WTC11 (cell line): ENCODE measurements around the gene FGF1. TPM values are rescaled to one million over a fixed set of nuclear protein-coding genes. Genes with fewer than 3 reads are reported as not detected.

Experiments used
- ATAC-seq: fragments of 200-7000 bp; cut with Tn5 transposase; 2 replicates; pipeline ENCODE4 v1.10.0; 2021; ENCODE audit warnings: mild to moderate bottlenecking, moderate library complexity
- CTCF ChIA-PET: fragments of 300-600 bp; sonication (Branson Sonifier 250); formaldehyde crosslinking; loops from one replicate; lab custom pipeline; 2021; ENCODE audit warnings: antibody characterized with exemption; lab: Charles Lee
- POLR2A ChIA-PET: fragments of 350-600 bp; sonication (Branson Sonifier 250); formaldehyde crosslinking; loops from one replicate; lab custom pipeline; 2021; ENCODE audit warnings: antibody characterized with exemption; lab: Charles Lee
- DNase-seq: peaks from one replicate; pipeline ENCODE4 v3.0.0; 2021; ENCODE audit warnings: low spot score
- H3K27ac Mint-ChIP-seq: 2 replicates; pipeline ENCODE4 v1.8.0; 2021; ENCODE audit warnings: mixed read lengths
- H3K27me3 Mint-ChIP-seq: 2 replicates; pipeline ENCODE4 v1.8.0; 2021; ENCODE audit warnings: low read depth, mild to moderate bottlenecking, moderate library complexity, mixed read lengths
- H3K36me3 Mint-ChIP-seq: 2 replicates; pipeline ENCODE4 v1.8.0; 2021; ENCODE audit warnings: mixed read lengths
- H3K4me1 Mint-ChIP-seq: 2 replicates; pipeline ENCODE4 v1.8.0; 2022; ENCODE audit warnings: mixed read lengths
- H3K4me3 Mint-ChIP-seq: 2 replicates; pipeline ENCODE4 v1.8.0; 2021; ENCODE audit warnings: mild to moderate bottlenecking, moderate library complexity, mixed read lengths
- H3K9me3 Mint-ChIP-seq: 2 replicates; pipeline ENCODE4 v1.8.0; 2021; ENCODE audit warnings: mixed read lengths
- AFF4 ChIP-seq: sonication (generic); formaldehyde crosslinking; IDR thresholded peaks from 2 replicates; pipeline ENCODE4 v1.8.1; 2023; ENCODE audit warnings: mild to moderate bottlenecking, missing genetic modification reagents, borderline replicate concordance
- ELF4 ChIP-seq: sonication (generic); formaldehyde crosslinking; IDR thresholded peaks from 2 replicates; pipeline ENCODE4 v1.8.1; 2022; ENCODE audit warnings: low read depth, mild to moderate bottlenecking, moderate library complexity, missing genetic modification reagents
- HMGA2 ChIP-seq: fragments of 250-450 bp; sonication (Bioruptor Pico); IDR thresholded peaks from 2 replicates; pipeline ENCODE4 v1.4.0; 2021; ENCODE audit warnings: mild to moderate bottlenecking, moderate library complexity
- NFATC4 ChIP-seq: fragments of 250-450 bp; sonication (Bioruptor Pico); IDR thresholded peaks from 2 replicates; pipeline ENCODE4 v1.9.0; 2021; ENCODE audit warnings: mild to moderate bottlenecking
- OVOL2 ChIP-seq: fragments of 250-450 bp; sonication (Bioruptor Pico); IDR thresholded peaks from 2 replicates; pipeline ENCODE4 v1.9.0; 2021; ENCODE audit warnings: mild to moderate bottlenecking, borderline replicate concordance
- SMAD3 ChIP-seq: sonication (generic); formaldehyde crosslinking; IDR thresholded peaks from 2 replicates; pipeline ENCODE4 v1.8.0; 2022; ENCODE audit warnings: missing genetic modification reagents, mild to moderate bottlenecking, borderline replicate concordance
- STAT6 ChIP-seq: sonication (generic); formaldehyde crosslinking; conservative IDR thresholded peaks from 2 replicates; pipeline ENCODE4 v1.8.1; 2023; ENCODE audit warnings: mild to moderate bottlenecking, low read depth, missing genetic modification reagents, moderate library complexity
- TEAD4 ChIP-seq: sonication (generic); formaldehyde crosslinking; IDR thresholded peaks from 2 replicates; pipeline ENCODE4 v1.8.0; 2022; ENCODE audit warnings: mild to moderate bottlenecking, missing genetic modification reagents
- USF1 ChIP-seq: sonication (generic); formaldehyde crosslinking; IDR thresholded peaks from 2 replicates; pipeline ENCODE4 v1.8.0; 2022; ENCODE audit warnings: mild to moderate bottlenecking, missing genetic modification reagents
- USF2 ChIP-seq: sonication (generic); formaldehyde crosslinking; IDR thresholded peaks from 2 replicates; pipeline ENCODE4 v1.8.1; 2023; ENCODE audit warnings: mild to moderate bottlenecking, missing genetic modification reagents, moderate library complexity
- ZNF396 ChIP-seq: fragments of 250-450 bp; sonication (Bioruptor Pico); IDR thresholded peaks from 2 replicates; pipeline ENCODE4 v1.8.0; 2021; ENCODE audit warnings: mild to moderate bottlenecking, moderate library complexity, borderline replicate concordance
- ZNF425 ChIP-seq: fragments of 250-450 bp; sonication (Bioruptor Pico); conservative IDR thresholded peaks from 2 replicates; pipeline ENCODE4 v1.9.0; 2021; ENCODE audit warnings: mild to moderate bottlenecking
- total RNA-seq: library from RNA; stranded (reverse); gene quantifications from 3 replicates; pipeline ENCODE4 v1.2.3, GENCODE V29; 2021
- TF ChIP-seq, protein P1 (sequence below): fragments of 250-450 bp; sonication (Bioruptor Pico); IDR thresholded peaks from 2 replicates; pipeline ENCODE4 v1.9.0; 2021; ENCODE audit warnings: mild to moderate bottlenecking

Gene FGF1
- total RNA-seq, 1 experiment from 2014 or later, result 0.55 TPM

GRCh38 chr5:142597025-142597424 lies 88.9 kb downstream of the FGF1 start (continued):
- TF ChIP-seq ZNF396 (no peak), USF2 (CRISPR knock-in tag) (no peak), TEAD4 (CRISPR knock-in tag) (no peak), USF1 (CRISPR knock-in tag) (no peak), SMAD3 (no peak)
- TF ChIP-seq, all 79 proteins: peak for 0

DNA sequence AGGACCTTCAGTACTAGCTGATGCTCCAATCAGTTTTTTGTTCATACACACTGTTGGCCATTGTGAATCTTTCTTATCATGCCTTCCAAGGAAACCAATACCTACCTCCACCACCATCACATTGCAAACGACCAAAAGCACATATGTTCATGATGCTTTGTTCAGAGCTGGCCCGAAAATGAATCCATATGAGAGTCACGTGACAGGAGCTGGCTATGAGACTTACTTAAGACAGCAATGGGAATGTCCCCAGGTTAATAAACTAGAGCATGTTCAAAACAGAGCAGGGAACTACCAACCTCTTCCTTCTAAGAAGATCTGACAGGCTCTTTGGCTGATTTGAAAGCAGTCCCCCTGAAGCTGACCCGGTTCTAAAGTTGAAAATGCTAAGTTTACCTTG lies 93.5 kb downstream of the FGF1 start:
- ChIA-PET POLR2A (no interaction called here), CTCF (no interaction called here)
- H3K27me3 Mint-ChIP-seq, result no peaks in the 10 kb centered on the region
- H3K27ac Mint-ChIP-seq, result no peak overlapping the region
- no peak for ATAC-seq
- peaks cover 7% of the 10 kb centered on the region for H3K9me3 Mint-ChIP-seq
- peaks cover 17% of the 10 kb centered on the region for H3K4me1 Mint-ChIP-seq
- no peak for DNase-seq
- H3K36me3 Mint-ChIP-seq, result no peaks in the 10 kb centered on the region
- TF ChIP-seq HMGA2 (CRISPR knock-in tag) (no peak), SMAD3 (no peak), STAT6 (CRISPR knock-in tag) (no peak), ELF4 (no peak), NFATC4 (CRISPR knock-in tag) (no peak), OVOL2 (CRISPR knock-in tag) (no peak), ZNF425 (CRISPR knock-in tag) (no peak), AFF4 (CRISPR knock-in tag) (no peak)
- TF ChIP-seq, protein P1, sequence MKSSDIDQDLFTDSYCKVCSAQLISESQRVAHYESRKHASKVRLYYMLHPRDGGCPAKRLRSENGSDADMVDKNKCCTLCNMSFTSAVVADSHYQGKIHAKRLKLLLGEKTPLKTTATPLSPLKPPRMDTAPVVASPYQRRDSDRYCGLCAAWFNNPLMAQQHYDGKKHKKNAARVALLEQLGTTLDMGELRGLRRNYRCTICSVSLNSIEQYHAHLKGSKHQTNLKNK (CRISPR knock-in tag), result no peak
- no peak overlapping the region for H3K4me3 Mint-ChIP-seq
